WTC11 (cell line): ENCODE data around the gene CREB1. TPM values are rescaled to one million over a fixed set of nuclear protein-coding genes. Genes with fewer than 3 reads are reported as not detected.

Experiments
- ATAC-seq: fragments of 200-7000 bp; cut with Tn5 transposase; 2 replicates; pipeline ENCODE4 v1.10.0; 2021; ENCODE audit warnings: mild to moderate bottlenecking, moderate library complexity
- CTCF ChIA-PET: fragments of 300-600 bp; sonication (Branson Sonifier 250); formaldehyde crosslinking; loops from one replicate; lab custom pipeline; 2021; ENCODE audit warnings: antibody characterized with exemption; lab: Charles Lee
- POLR2A ChIA-PET: fragments of 350-600 bp; sonication (Branson Sonifier 250); formaldehyde crosslinking; loops from one replicate; lab custom pipeline; 2021; ENCODE audit warnings: antibody characterized with exemption; lab: Charles Lee
- DNase-seq: peaks from one replicate; pipeline ENCODE4 v3.0.0; 2021; ENCODE audit warnings: low spot score
- H3K27ac Mint-ChIP-seq: 2 replicates; pipeline ENCODE4 v1.8.0; 2021; ENCODE audit warnings: mixed read lengths
- H3K27me3 Mint-ChIP-seq: 2 replicates; pipeline ENCODE4 v1.8.0; 2021; ENCODE audit warnings: low read depth, mild to moderate bottlenecking, moderate library complexity, mixed read lengths
- H3K36me3 Mint-ChIP-seq: 2 replicates; pipeline ENCODE4 v1.8.0; 2021; ENCODE audit warnings: mixed read lengths
- H3K4me1 Mint-ChIP-seq: 2 replicates; pipeline ENCODE4 v1.8.0; 2022; ENCODE audit warnings: mixed read lengths
- H3K4me3 Mint-ChIP-seq: 2 replicates; pipeline ENCODE4 v1.8.0; 2021; ENCODE audit warnings: mild to moderate bottlenecking, moderate library complexity, mixed read lengths
- H3K9me3 Mint-ChIP-seq: 2 replicates; pipeline ENCODE4 v1.8.0; 2021; ENCODE audit warnings: mixed read lengths
- AFF4 ChIP-seq: sonication (generic); formaldehyde crosslinking; IDR thresholded peaks from 2 replicates; pipeline ENCODE4 v1.8.1; 2023; ENCODE audit warnings: mild to moderate bottlenecking, missing genetic modification reagents, borderline replicate concordance
- E2F1 ChIP-seq: sonication (generic); formaldehyde crosslinking; IDR thresholded peaks from 2 replicates; pipeline ENCODE4 v1.8.0; 2022; ENCODE audit warnings: mild to moderate bottlenecking, missing genetic modification reagents
- EMX1 ChIP-seq: fragments of 250-450 bp; sonication (Bioruptor Pico); IDR thresholded peaks from 2 replicates; pipeline ENCODE4 v1.8.0; 2021; ENCODE audit warnings: mild to moderate bottlenecking
- FOXP1 ChIP-seq: sonication (generic); formaldehyde crosslinking; IDR thresholded peaks from 2 replicates; pipeline ENCODE4 v1.8.0; 2022; ENCODE audit warnings: missing genetic modification reagents, mild to moderate bottlenecking, moderate library complexity, borderline replicate concordance
- GABPB1 ChIP-seq: sonication (generic); formaldehyde crosslinking; IDR thresholded peaks from 2 replicates; pipeline ENCODE4 v1.8.1; 2023; ENCODE audit warnings: mild to moderate bottlenecking, missing genetic modification reagents
- GTF2I ChIP-seq: fragments of 250-450 bp; sonication (Bioruptor Pico); conservative IDR thresholded peaks from 2 replicates; pipeline ENCODE4 v1.4.0; 2021; ENCODE audit warnings: mild to moderate bottlenecking
- IRF1 ChIP-seq: sonication (generic); formaldehyde crosslinking; IDR thresholded peaks from 2 replicates; pipeline ENCODE4 v1.8.0; 2023; ENCODE audit warnings: missing genetic modification reagents
- IRF2 ChIP-seq: sonication (generic); formaldehyde crosslinking; IDR thresholded peaks from 2 replicates; pipeline ENCODE4 v1.8.0; 2022; ENCODE audit warnings: low read depth, missing genetic modification reagents, borderline replicate concordance
- NFATC4 ChIP-seq: fragments of 250-450 bp; sonication (Bioruptor Pico); IDR thresholded peaks from 2 replicates; pipeline ENCODE4 v1.9.0; 2021; ENCODE audit warnings: mild to moderate bottlenecking
- NFYB ChIP-seq: sonication (generic); formaldehyde crosslinking; conservative IDR thresholded peaks from 2 replicates; pipeline ENCODE4 v1.8.0; 2022; ENCODE audit warnings: low read depth, missing genetic modification reagents
- NR1H2 ChIP-seq: sonication (generic); formaldehyde crosslinking; IDR thresholded peaks from 2 replicates; pipeline ENCODE4 v1.9.0; 2021; ENCODE audit warnings: mild to moderate bottlenecking, moderate library complexity, missing genetic modification reagents
- NR3C1 ChIP-seq: sonication (generic); formaldehyde crosslinking; conservative IDR thresholded peaks from 2 replicates; pipeline ENCODE4 v1.8.1; 2023; ENCODE audit warnings: low read depth, mild to moderate bottlenecking, missing genetic modification reagents
- OVOL2 ChIP-seq: fragments of 250-450 bp; sonication (Bioruptor Pico); IDR thresholded peaks from 2 replicates; pipeline ENCODE4 v1.9.0; 2021; ENCODE audit warnings: mild to moderate bottlenecking, borderline replicate concordance
- PRDM15 ChIP-seq: sonication (generic); formaldehyde crosslinking; IDR thresholded peaks from 2 replicates; pipeline ENCODE4 v1.8.0; 2022; ENCODE audit warnings: missing genetic modification reagents
- PREB ChIP-seq: sonication (generic); formaldehyde crosslinking; IDR thresholded peaks from 2 replicates; pipeline ENCODE4 v1.8.1; 2022; ENCODE audit warnings: mild to moderate bottlenecking, missing genetic modification reagents, moderate library complexity, borderline replicate concordance
- RORB ChIP-seq: fragments of 250-450 bp; sonication (Bioruptor Pico); IDR thresholded peaks from 2 replicates; pipeline ENCODE4 v1.9.0; 2021; ENCODE audit warnings: mild to moderate bottlenecking
- SMAD3 ChIP-seq: sonication (generic); formaldehyde crosslinking; IDR thresholded peaks from 2 replicates; pipeline ENCODE4 v1.8.0; 2022; ENCODE audit warnings: missing genetic modification reagents, mild to moderate bottlenecking, borderline replicate concordance
- SMAD4 ChIP-seq: sonication (generic); formaldehyde crosslinking; IDR thresholded peaks from 2 replicates; pipeline ENCODE4 v1.8.0; 2022; ENCODE audit warnings: mild to moderate bottlenecking, missing genetic modification reagents
- TCF7 ChIP-seq: sonication (generic); formaldehyde crosslinking; IDR thresholded peaks from 2 replicates; pipeline ENCODE4 v1.8.0; 2022; ENCODE audit warnings: mild to moderate bottlenecking, low read depth, missing genetic modification reagents, moderate library complexity
- USF1 ChIP-seq: sonication (generic); formaldehyde crosslinking; IDR thresholded peaks from 2 replicates; pipeline ENCODE4 v1.8.0; 2022; ENCODE audit warnings: mild to moderate bottlenecking, missing genetic modification reagents
- ZNF219 ChIP-seq: sonication (generic); formaldehyde crosslinking; IDR thresholded peaks from 2 replicates; pipeline ENCODE4 v1.8.0; 2023; ENCODE audit warnings: missing genetic modification reagents, mild to moderate bottlenecking, borderline replicate concordance
- ZNF232 ChIP-seq: sonication (generic); formaldehyde crosslinking; IDR thresholded peaks from 2 replicates; pipeline ENCODE4 v1.8.0; 2022; ENCODE audit warnings: mild to moderate bottlenecking, missing genetic modification reagents
- total RNA-seq: library from RNA; stranded (reverse); gene quantifications from 3 replicates; pipeline ENCODE4 v1.2.3, GENCODE V29; 2021

Gene CREB1
- total RNA-seq, 1 experiment from 2014 or later: 97.7 TPM

GRCh38 chr2:207603486-207603885, 73.7 kb downstream of the CREB1 start:
- TF ChIP-seq EMX1 (CRISPR knock-in tag) (no peak), GTF2I (CRISPR knock-in tag) (no peak), SMAD3 (CRISPR knock-in tag) (no peak), IRF1 (CRISPR knock-in tag) (no peak), SMAD4 (no peak), NFATC4 (CRISPR knock-in tag) (no peak), FOXP1 (CRISPR knock-in tag) (no peak), USF1 (no peak), GABPB1 (CRISPR knock-in tag) (no peak), NFYB (no peak), NR1H2 (CRISPR knock-in tag) (no peak), E2F1 (CRISPR knock-in tag) (no peak), PREB (CRISPR knock-in tag) (no peak), RORB (CRISPR knock-in tag) (no peak), TCF7 (no peak), OVOL2 (CRISPR knock-in tag) (no peak)
- peak overlapping the region; percentile 70 for H3K27ac Mint-ChIP-seq
- peaks cover 15% of the 10 kb centered on the region for H3K36me3 Mint-ChIP-seq
- ATAC-seq (no peak), DNase-seq (no peak)
- peaks cover 5% of the 10 kb centered on the region for H3K9me3 Mint-ChIP-seq
- H3K4me3 Mint-ChIP-seq: no peak overlapping the region
- ChIA-PET POLR2A (no interaction called here), CTCF (interaction anchor here (1.8 kb wide), 1 partner anchor 437 kb away, joined by 5 read pairs; no protein-coding TSS in a partner anchor)
- H3K27me3 Mint-ChIP-seq: no peaks in the 10 kb centered on the region
- no peaks in the 10 kb centered on the region for H3K4me1 Mint-ChIP-seq

- Mint-ChIP-seq H3K4me3 (no peak overlapping the region), H3K36me3 (peaks cover 23% of the 10 kb centered on the region), H3K27me3 (no peaks in the 10 kb centered on the region), H3K4me1 (no peaks in the 10 kb centered on the region), H3K27ac (no peak overlapping the region), H3K9me3 (peaks cover 12% of the 10 kb centered on the region)
- ATAC-seq (no peak), DNase-seq (no peak)
- POLR2A ChIA-PET: no interaction called here
- CTCF ChIA-PET: no interaction called here
- TF ChIP-seq PRDM15 (CRISPR knock-in tag) (no peak), IRF2 (CRISPR knock-in tag) (no peak), AFF4 (CRISPR knock-in tag) (no peak), NR3C1 (CRISPR knock-in tag) (no peak), ZNF219 (CRISPR knock-in tag) (no peak), EMX1 (CRISPR knock-in tag) (no peak), ZNF232 (CRISPR knock-in tag) (no peak), NFYB (no peak), E2F1 (CRISPR knock-in tag) (no peak)
Observed at GRCh38 chr2:207606399-207606798, 76.6 kb downstream of the CREB1 start.
